HAP-1 (cell line): ENCODE results near the gene MDM4.

Experiments
- DNase-seq, 2 experiments: peaks; one replicate each; pipeline ENCODE4 v3.0.0-alpha.2; 2016 to 2020; ENCODE audit warnings: low spot score in 2 of 2
- H3K27me3 ChIP-seq: fragments of 250-450 bp; sonication (Bioruptor Pico); 2 replicates; pipeline ENCODE4 v1.5.1; 2020; ENCODE audit warnings: low read depth, mild to moderate bottlenecking, moderate library complexity
- H3K36me3 ChIP-seq: fragments of 250-450 bp; sonication (Bioruptor Pico); replicated peaks from 2 replicates; pipeline ENCODE4 v1.5.1; 2020; ENCODE audit warnings: mild to moderate bottlenecking
- H3K4me1 ChIP-seq: fragments of 250-450 bp; sonication (Bioruptor Pico); 2 replicates; pipeline ENCODE4 v1.5.1; 2020; ENCODE audit warnings: mild to moderate bottlenecking
- H3K4me3 ChIP-seq: fragments of 250-450 bp; sonication (Bioruptor Pico); 2 replicates; pipeline ENCODE4 v1.5.1; 2020; ENCODE audit warnings: mild to moderate bottlenecking, moderate library complexity
- H3K9me3 ChIP-seq: fragments of 250-450 bp; sonication (Bioruptor Pico); 2 replicates; pipeline ENCODE4 v1.5.1; 2020; ENCODE audit warnings: mild to moderate bottlenecking, moderate library complexity
- in situ Hi-C: fragments of 300-500 bp; cut with MboI; formaldehyde crosslinking; loops from 3 replicates; pipeline ENCODE4 v1.14.3; 2020; ENCODE audit warnings: low sequenced_read_pairs, inconsistent platforms, mixed read lengths

Gene MDM4

DNA sequence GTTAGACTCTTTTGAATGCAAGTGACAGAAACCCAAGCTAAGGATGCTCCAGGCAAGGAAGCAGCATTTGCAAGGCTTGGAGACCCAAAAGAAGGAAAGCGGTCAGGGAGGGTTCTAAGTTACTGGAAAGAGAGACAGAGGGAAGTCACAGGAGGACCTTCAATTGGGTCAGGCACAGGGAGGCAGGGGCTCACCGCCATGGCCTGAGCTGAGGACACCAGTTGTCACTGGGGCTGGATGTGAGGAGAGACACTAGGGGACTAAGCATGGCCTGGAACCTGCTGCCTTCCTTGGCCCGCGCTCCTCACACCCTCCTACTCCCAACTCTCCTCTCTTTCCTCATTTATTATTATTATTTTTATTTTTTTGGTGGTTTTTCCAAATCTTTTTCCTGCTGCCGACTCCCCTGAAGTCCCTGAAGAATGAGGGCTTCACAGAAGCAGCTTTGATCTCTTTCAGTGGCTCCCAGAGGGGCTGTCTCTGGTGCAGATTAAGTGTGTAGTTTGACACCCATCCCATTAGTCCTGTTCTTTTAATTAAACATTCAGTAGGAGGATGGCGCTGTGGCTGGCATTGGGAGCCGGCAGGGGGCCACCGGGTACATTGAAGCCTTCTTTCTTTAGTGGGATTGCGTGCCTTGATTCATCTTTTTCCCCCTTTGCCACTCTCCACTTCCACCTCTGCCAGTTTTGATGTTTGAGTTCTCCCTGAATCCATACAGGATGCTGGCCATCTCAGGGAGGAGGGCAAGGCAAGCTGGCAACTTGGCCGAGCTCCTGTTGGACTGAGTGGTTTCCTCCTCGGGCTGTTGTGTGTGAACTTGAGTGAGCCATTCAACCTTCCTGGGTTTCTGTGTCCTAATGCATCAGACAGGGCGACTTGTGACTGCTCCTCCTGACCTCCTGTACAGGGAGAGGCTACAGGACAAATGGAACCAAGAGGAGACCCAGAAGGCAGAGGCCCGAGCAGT lies 59.3 kb downstream of the MDM4 start:
- in situ Hi-C loops: no loop called here
- H3K4me1 ChIP-seq: peaks cover 39% of the 10 kb centered on the region

GRCh38 chr1:204576422-204576821 lies 60.2 kb downstream of the MDM4 start:
- no peaks in the 10 kb centered on the region for H3K36me3 ChIP-seq
- H3K4me1 ChIP-seq: peaks cover 32% of the 10 kb centered on the region
- no peaks in the 10 kb centered on the region for H3K9me3 ChIP-seq
- in situ Hi-C loops: no loop called here
- H3K4me3 ChIP-seq: no peak overlapping the region
- no peak for DNase-seq
- no peaks in the 10 kb centered on the region for H3K27me3 ChIP-seq

More for the DNA sequence above, 59.3 kb downstream of the MDM4 start:
- no peaks in the 10 kb centered on the region for H3K9me3 ChIP-seq
- no peak overlapping the region for H3K4me3 ChIP-seq
- H3K36me3 ChIP-seq: no peaks in the 10 kb centered on the region
- no peaks in the 10 kb centered on the region for H3K27me3 ChIP-seq
- no peak for DNase-seq

- H3K27me3 ChIP-seq: no peaks in the 10 kb centered on the region
- DNase-seq: no peak
- H3K4me1 ChIP-seq: peaks cover 23% of the 10 kb centered on the region
- in situ Hi-C loops: no loop called here
- H3K9me3 ChIP-seq: no peaks in the 10 kb centered on the region
- no peaks in the 10 kb centered on the region for H3K36me3 ChIP-seq
- H3K4me3 ChIP-seq: no peak overlapping the region
Measured at GRCh38 chr1:204577794-204578478, 61.7 kb downstream of the MDM4 start.

DNA sequence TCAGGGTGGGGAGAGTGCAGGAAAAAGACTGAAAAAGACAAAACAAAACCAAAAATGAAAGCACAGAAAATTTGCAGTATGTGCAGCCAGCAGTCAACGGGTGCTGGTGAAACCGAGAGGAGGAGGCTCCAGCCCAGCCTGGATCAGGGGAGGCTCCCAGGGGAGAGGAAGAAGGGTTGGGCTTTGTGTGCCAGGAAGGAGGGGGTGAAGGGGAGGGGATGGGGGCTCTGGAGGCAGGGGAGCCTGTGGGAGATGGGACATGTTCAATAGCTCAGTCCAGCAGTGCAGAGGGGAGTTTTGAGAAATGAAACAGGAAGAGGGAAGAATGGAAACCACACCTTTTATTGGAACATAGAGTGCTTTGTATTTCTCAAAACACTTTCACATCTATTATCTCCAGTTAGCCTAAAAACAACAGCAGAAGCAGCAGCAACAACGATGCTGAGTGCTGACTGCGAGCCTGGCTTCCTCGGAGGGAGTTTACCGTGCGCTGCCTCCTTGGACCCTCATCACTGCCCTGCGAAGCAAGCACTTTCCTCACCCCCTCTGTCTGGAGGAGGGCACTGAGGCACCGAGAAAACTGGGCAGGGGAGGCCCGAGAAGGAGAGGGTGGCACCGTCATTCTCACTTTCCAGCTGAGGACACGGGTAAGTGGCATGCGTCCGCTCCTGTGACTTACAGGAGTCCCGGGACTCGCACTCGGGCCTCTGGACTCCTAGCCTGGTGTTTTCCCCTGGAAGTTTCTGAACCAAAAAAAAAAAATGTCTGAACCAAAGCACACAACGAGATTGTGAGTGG lies 62.9 kb downstream of the MDM4 start:
- Histone ChIP-seq H3K27me3 (no peaks in the 10 kb centered on the region), H3K4me3 (no peak overlapping the region), H3K9me3 (no peaks in the 10 kb centered on the region), H3K36me3 (no peaks in the 10 kb centered on the region), H3K4me1 (peaks cover 13% of the 10 kb centered on the region)
- peak; percentile 8 to 60 for DNase-seq
- in situ Hi-C loops: no loop called here

GRCh38 chr1:204579681-204580080 lies 63.5 kb downstream of the MDM4 start:
- Histone ChIP-seq H3K36me3 (no peaks in the 10 kb centered on the region), H3K4me3 (no peak overlapping the region), H3K4me1 (peaks cover 9% of the 10 kb centered on the region), H3K9me3 (no peaks in the 10 kb centered on the region), H3K27me3 (no peaks in the 10 kb centered on the region)
- in situ Hi-C loops: no loop called here
- no peak for DNase-seq

GRCh38 chr1:204580862-204581261 lies 64.7 kb downstream of the MDM4 start:
- in situ Hi-C loops: no loop called here
- Histone ChIP-seq H3K27me3 (no peaks in the 10 kb centered on the region), H3K36me3 (no peaks in the 10 kb centered on the region), H3K9me3 (no peaks in the 10 kb centered on the region), H3K4me3 (no peak overlapping the region), H3K4me1 (peaks cover 4% of the 10 kb centered on the region; the same call in 1 of the 2 replicates)
- DNase-seq: no peak

- DNase-seq: no peak
Measured at GRCh38 chr1:204581759-204582158, 65.6 kb downstream of the MDM4 start.

DNA sequence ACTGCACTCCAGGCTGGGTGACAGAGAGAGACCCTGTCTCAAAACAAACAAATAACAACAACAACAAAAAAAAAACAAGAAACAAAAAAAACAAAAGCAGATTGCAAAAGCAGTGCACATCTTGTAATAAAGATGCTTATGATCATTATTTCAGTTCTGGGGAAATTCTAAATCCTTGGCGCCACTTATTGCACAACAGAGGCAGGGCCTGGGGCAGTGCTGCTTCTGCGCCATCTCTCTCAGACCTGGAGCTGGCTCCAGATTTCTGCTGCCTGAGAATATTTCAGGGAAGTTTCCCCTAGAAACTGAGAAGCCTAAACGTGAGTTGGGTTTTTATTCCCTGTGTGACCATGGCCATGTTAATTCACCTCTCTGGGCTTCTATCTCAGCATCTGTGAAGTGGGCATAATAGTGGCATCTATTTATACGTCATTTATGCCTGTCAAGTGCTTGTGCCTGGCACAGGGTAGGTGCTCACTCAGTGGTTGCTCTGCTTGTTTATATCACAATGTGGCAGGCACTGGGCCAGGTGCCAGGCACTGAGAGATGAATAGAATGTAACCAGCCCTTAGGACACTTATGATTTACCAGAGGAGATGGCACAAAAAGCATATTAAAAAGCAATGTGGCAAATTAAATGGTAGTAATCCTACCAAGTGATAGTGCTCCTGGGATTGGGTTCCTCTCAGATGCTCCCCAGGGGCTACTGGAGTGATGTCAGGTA lies 67.9 kb downstream of the MDM4 start:
- Histone ChIP-seq H3K9me3 (no peaks in the 10 kb centered on the region), H3K4me1 (peaks cover under 1% of the 10 kb centered on the region; the same call in 1 of the 2 replicates), H3K36me3 (no peaks in the 10 kb centered on the region), H3K27me3 (no peaks in the 10 kb centered on the region), H3K4me3 (no peak overlapping the region)
- in situ Hi-C loops: no loop called here
- DNase-seq: no peak

More at GRCh38 chr1:204581759-204582158, 65.6 kb downstream of the MDM4 start:
- no peaks in the 10 kb centered on the region for H3K9me3 ChIP-seq
- no peak overlapping the region for H3K4me3 ChIP-seq
- H3K27me3 ChIP-seq: no peaks in the 10 kb centered on the region
- in situ Hi-C loops: no loop called here
- H3K36me3 ChIP-seq: no peaks in the 10 kb centered on the region
- H3K4me1 ChIP-seq: peaks cover 4% of the 10 kb centered on the region; the same call in 1 of the 2 replicates

DNA sequence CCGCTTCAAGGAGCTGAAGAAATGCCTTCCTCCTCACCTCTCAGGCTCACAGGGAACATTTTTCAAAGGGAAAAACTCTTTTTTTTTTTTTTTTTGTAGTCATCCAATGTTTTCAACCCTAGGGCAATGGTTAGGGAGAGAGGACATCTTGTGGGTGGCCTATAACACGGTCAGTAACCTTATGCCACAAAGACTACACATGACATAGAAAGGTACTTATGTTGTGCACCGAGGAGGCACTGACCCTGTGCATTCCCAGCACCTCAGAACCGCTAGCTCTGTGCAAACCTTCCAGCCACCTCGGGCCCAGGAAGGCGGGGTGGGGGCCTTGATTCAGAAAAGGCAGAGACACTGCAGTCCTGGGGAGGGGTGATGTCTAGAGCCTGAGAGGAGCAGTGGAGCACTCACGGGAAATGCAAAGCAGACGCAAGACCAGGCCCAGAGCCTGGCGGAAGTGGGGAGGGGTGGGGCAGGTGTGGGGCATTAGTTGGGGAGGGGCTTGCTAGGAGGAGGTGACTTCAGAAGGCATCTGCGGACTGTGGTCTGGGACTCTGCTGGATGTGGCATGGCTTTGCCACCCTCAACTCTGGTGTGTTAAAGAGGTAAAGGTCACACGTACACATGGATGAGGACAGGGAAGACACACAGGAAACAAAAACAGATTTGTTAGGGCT lies 68.6 kb downstream of the MDM4 start:
- no peaks in the 10 kb centered on the region for H3K9me3 ChIP-seq
- no peaks in the 10 kb centered on the region for H3K27me3 ChIP-seq
- H3K36me3 ChIP-seq: no peaks in the 10 kb centered on the region
- in situ Hi-C loops: no loop called here
- no peaks in the 10 kb centered on the region for H3K4me1 ChIP-seq
- no peak overlapping the region for H3K4me3 ChIP-seq
- DNase-seq: no peak

DNA sequence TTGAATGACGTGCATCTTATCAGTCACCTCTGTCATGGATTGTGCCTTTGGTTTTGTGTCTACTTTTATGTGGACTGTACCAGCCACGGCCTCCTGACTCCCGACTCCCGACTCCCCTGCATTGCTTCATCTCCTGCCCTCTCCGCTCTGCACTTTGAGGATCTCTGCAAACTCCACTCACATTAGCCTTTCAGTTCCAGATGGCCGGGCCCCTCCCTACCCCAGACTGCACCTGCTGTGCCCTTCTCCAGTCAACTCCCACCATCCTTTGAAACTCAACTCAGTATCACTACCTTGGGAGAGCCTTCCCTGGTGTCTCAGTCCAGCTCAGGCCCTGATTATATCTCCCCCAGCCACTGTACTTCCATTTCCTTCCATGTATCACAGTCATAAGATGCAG lies 71.4 kb downstream of the MDM4 start:
- H3K4me3 ChIP-seq: no peak overlapping the region
- H3K36me3 ChIP-seq: no peaks in the 10 kb centered on the region
- in situ Hi-C loops: no loop called here
- no peaks in the 10 kb centered on the region for H3K9me3 ChIP-seq
- no peaks in the 10 kb centered on the region for H3K4me1 ChIP-seq
- DNase-seq: no peak
- H3K27me3 ChIP-seq: no peaks in the 10 kb centered on the region

- in situ Hi-C loops: no loop called here
- Histone ChIP-seq H3K9me3 (no peaks in the 10 kb centered on the region), H3K4me3 (no peak overlapping the region), H3K4me1 (no peaks in the 10 kb centered on the region), H3K36me3 (no peaks in the 10 kb centered on the region), H3K27me3 (no peaks in the 10 kb centered on the region)
- DNase-seq: no peak
Measured at GRCh38 chr1:204588826-204589225, 72.6 kb downstream of the MDM4 start.

- H3K9me3 ChIP-seq: no peaks in the 10 kb centered on the region
- no peaks in the 10 kb centered on the region for H3K4me1 ChIP-seq
- no peak for DNase-seq
- H3K36me3 ChIP-seq: no peaks in the 10 kb centered on the region
- H3K27me3 ChIP-seq: no peaks in the 10 kb centered on the region
- no peak overlapping the region for H3K4me3 ChIP-seq
- in situ Hi-C loops: no loop called here
Measured at GRCh38 chr1:204589409-204590038, 73.3 kb downstream of the MDM4 start.
